ENCODE measurements around the gene ACSS1. TPM values are rescaled to one million over a fixed set of nuclear protein-coding genes. Genes with fewer than 3 reads are reported as not detected.

The ACSS1 gene
- total and polyA plus RNA-seq, 8 donors = 7.0 to 135 (median 35.8) TPM

DNA sequence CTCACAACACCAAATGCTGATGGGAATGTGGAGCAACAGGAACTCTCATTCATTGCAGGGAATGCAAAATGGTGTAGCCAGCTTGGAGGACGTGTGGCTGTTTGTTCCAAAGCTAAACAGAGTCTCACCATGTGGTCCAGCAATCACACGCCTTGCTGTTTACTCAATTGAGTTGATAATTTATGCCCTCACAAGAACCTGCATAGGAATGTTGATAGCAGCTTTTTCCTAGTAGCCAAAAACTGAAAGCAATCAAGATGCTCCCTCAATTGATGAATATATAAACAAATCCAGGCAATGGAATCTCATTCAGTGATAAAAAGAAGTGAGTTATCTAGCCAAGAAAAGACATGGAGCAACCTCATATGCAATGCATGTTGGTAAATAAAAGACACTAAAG lies 39.6 kb upstream of the ACSS1 start:
- intact Hi-C loops (cut with DNase I; ENCODE audit: low total_unique reads) = no loop called here
- TF ChIP-seq, protein P1, sequence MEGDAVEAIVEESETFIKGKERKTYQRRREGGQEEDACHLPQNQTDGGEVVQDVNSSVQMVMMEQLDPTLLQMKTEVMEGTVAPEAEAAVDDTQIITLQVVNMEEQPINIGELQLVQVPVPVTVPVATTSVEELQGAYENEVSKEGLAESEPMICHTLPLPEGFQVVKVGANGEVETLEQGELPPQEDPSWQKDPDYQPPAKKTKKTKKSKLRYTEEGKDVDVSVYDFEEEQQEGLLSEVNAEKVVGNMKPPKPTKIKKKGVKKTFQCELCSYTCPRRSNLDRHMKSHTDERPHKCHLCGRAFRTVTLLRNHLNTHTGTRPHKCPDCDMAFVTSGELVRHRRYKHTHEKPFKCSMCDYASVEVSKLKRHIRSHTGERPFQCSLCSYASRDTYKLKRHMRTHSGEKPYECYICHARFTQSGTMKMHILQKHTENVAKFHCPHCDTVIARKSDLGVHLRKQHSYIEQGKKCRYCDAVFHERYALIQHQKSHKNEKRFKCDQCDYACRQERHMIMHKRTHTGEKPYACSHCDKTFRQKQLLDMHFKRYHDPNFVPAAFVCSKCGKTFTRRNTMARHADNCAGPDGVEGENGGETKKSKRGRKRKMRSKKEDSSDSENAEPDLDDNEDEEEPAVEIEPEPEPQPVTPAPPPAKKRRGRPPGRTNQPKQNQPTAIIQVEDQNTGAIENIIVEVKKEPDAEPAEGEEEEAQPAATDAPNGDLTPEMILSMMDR (IDR thresholded peaks at IDR 0.05) = no peak
- TF ChIP-seq EP300 (IDR thresholded peaks at IDR 0.05) = no peak
- TF ChIP-seq POLR2A (IDR thresholded peaks at IDR 0.05) = no peak
- no peak for TF ChIP-seq POLR2AphosphoS5 (IDR thresholded peaks at IDR 0.05)
- H3K4me3 ChIP-seq = no peak overlapping the region
- DNase-seq = no peak
- H3K4me1 ChIP-seq = no peaks in the 10 kb centered on the region
- no peaks in the 10 kb centered on the region for H3K27me3 ChIP-seq
- H3K27ac ChIP-seq = no peak overlapping the region
- no peaks in the 10 kb centered on the region for H3K9me3 ChIP-seq
- no peaks in the 10 kb centered on the region for H3K36me3 ChIP-seq
- 6 to 20% (median 11%) methylated on average over 2 of the region's 2 CpGs for WGBS, 5 donors

DNA sequence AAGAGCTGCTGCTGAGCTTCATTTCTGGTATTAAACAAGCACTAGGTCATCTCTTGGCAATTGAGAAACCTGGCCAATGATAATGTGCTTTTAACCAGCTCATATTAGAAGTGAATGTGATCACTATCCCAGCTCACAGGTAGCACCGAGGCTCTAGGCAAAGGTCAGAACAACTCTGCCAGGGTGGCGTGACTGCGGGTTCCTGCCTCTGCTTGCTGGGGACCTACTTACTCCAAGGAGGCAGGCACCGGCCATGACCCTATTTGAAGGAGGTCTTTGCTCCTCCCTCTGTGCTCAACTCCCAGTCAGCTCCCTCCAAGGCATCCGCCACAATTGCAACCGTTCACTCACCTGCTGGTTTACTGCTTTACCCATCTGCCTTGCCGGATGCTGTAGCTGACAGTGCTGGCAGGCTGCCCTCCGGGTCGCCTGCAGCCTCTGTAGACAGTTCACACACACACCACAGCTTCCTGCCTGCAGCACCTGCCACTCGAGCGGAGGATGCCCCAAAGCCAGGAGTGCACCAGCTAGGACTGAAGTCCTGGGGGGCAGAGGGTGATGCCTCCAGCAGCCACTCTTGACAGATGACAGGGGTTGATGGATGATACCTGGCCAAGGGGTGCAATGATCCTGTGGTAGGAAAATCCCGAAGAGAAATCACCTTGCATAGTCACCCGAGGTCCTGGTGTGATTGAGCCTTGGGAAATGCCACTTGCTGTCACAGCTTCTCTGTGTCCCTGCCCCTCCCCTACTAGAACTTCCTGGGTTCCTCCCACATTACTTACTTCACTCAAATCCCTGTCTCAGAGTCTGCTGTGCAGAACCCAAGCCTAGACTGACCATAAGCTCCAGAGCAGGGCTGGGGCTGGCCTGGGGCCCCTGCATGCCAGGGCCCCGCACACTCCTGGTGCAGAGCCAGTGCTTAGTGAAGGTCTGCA lies 32.8 kb upstream of the ACSS1 start:
- H3K27ac ChIP-seq = no peak overlapping the region
- H3K27me3 ChIP-seq = peaks cover 6 to 54% (median 10%) of the 10 kb centered on the region in 3 donors
- DNase-seq = peak in 1 of 2 donors; percentile 57
- no peak overlapping the region for H3K4me3 ChIP-seq
- WGBS, 5 donors = 53 to 66% (median 61%) methylated on average over 12 to 14 of the region's 14 CpGs
- H3K4me1 ChIP-seq = no peaks in the 10 kb centered on the region
- intact Hi-C loops (cut with DNase I; ENCODE audit: low total_unique reads) = no loop called here
- TF ChIP-seq EP300 (IDR thresholded peaks at IDR 0.05) (no peak), POLR2AphosphoS5 (IDR thresholded peaks at IDR 0.05) (no peak), POLR2A (IDR thresholded peaks at IDR 0.05) (no peak)
- TF ChIP-seq, protein P1 (IDR thresholded peaks at IDR 0.05) = no peak
- no peaks in the 10 kb centered on the region for H3K9me3 ChIP-seq
- H3K36me3 ChIP-seq = no peaks in the 10 kb centered on the region

DNA sequence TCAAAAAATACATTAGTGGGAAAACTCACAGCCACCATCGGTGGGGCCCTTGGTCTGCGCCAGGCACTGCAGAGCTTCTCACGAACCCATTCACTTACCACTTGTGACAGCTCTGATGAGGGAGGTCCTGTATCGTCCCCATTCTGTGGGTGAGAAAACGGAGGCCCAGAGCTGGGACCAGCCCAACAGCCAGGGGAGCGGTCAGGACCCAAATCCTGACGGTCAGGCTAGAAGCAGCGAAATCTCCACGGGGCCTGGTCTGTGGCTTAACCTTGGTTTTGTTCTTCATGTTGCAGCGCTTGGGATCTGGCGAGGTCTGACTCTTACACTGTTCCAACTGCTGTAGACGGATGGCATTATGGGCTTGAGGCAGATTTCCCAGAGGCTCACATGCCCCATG lies 31.7 kb upstream of the ACSS1 start:
- Histone ChIP-seq H3K27me3 (peaks cover 8 to 65% (median 21%) of the 10 kb centered on the region in 3 donors), H3K9me3 (no peaks in the 10 kb centered on the region), H3K4me1 (peaks cover under 1 to 5% (median 2%) of the 10 kb centered on the region in 4 donors), H3K27ac (no peak overlapping the region), H3K4me3 (no peak overlapping the region), H3K36me3 (no peaks in the 10 kb centered on the region)
- TF ChIP-seq POLR2A (IDR thresholded peaks at IDR 0.05) (no peak), POLR2AphosphoS5 (IDR thresholded peaks at IDR 0.05) (no peak), EP300 (IDR thresholded peaks at IDR 0.05) (no peak)
- TF ChIP-seq, protein P1 (IDR thresholded peaks at IDR 0.05) = no peak
- no peak for DNase-seq
- intact Hi-C loops (cut with DNase I; ENCODE audit: low total_unique reads) = no loop called here
- 87 to 92% (median 90%) methylated on average over 12 of the region's 12 CpGs for WGBS, 5 donors

DNA sequence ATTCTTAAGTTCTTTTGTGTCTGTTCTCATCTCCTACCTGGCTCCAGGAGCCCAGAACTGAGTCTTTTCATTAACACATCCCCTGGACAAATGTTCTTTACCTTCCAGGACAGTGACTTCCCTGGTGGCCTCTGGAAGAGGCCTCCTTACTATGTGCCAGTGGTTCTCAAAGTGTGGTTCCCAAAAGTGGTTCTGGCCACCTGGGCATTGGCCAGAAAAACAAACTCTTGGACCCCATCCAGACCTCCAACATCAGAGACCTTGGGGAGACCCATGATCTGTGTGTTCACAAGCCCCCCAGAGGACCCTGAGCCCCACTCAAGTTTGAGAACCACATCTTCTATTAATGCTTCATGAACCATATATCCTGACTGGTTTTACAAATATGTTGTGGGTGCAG lies 31.2 kb upstream of the ACSS1 start:
- intact Hi-C loops (cut with DNase I; ENCODE audit: low total_unique reads) = no loop called here
- no peak for TF ChIP-seq POLR2A (IDR thresholded peaks at IDR 0.05)
- TF ChIP-seq, protein P1 (IDR thresholded peaks at IDR 0.05) = no peak
- TF ChIP-seq EP300 (IDR thresholded peaks at IDR 0.05) = no peak
- no peak for TF ChIP-seq POLR2AphosphoS5 (IDR thresholded peaks at IDR 0.05)
- H3K4me3 ChIP-seq = no peak overlapping the region

More for the DNA sequence above, 31.2 kb upstream of the ACSS1 start:
- DNase-seq = no peak
- Histone ChIP-seq H3K27me3 (peaks cover 12 to 71% (median 26%) of the 10 kb centered on the region in 3 donors), H3K27ac (no peak overlapping the region), H3K36me3 (no peaks in the 10 kb centered on the region), H3K9me3 (no peaks in the 10 kb centered on the region), H3K4me1 (peaks cover 7 to 10% (median 8%) of the 10 kb centered on the region in 4 donors)

Data from stomach (tissue), 9 donors.